CD4-positive, alpha-beta T cell (primary cell): ENCODE data around the gene MYH14. TPM values are rescaled to one million over a fixed set of nuclear protein-coding genes. Genes with fewer than 3 reads are reported as not detected.

Experiments used
- ATAC-seq: fragments of 200-7000 bp; cut with Tn5 transposase; one replicate; pipeline ENCODE4 v1.10.0; 2022; ENCODE audit warnings: mild to moderate bottlenecking; ENCODE audit not compliant: poor library complexity
- CTCF ChIA-PET: fragments of 350-600 bp; sonication (Branson Sonifier 250); formaldehyde crosslinking; loops from one replicate; lab custom pipeline; 2021; ENCODE audit warnings: antibody characterized with exemption, inconsistent platforms; lab: Charles Lee
- POLR2A ChIA-PET: fragments of 350-600 bp; sonication (Branson Sonifier 250); formaldehyde crosslinking; loops from one replicate; lab custom pipeline; 2021; ENCODE audit warnings: antibody characterized with exemption, inconsistent platforms; lab: Charles Lee
- DNase-seq, 14 experiments: peaks; one replicate each; pipeline ENCODE4 v3.0.0-alpha.2; 2013 to 2020; ENCODE audit warnings: mixed read lengths in 2 of 14
- H3K27ac ChIP-seq, 2 donors: one replicate each; pipeline versions ENCODE4 v1.5.1 to v1.7.0; 2013; ENCODE audit warnings: low read length in 2 of 2, low read depth in 1 of 2, mild to moderate bottlenecking in 1 of 2
- H3K27me3 ChIP-seq, 2 experiments: 1 replicate in 1 of 2; 2 replicates in 1 of 2; pipeline versions ENCODE4 v1.6.1 to v1.7.0; 2013; ENCODE audit warnings: low read length in 2 of 2, control low read depth in 1 of 2, mild to moderate bottlenecking in 1 of 2, moderate library complexity in 1 of 2; ENCODE audit not compliant: insufficient read depth in 2 of 2, control insufficient read depth in 1 of 2
- H3K36me3 ChIP-seq: one replicate; pipeline ENCODE4 v1.6.1; 2013; ENCODE audit warnings: low read length, control low read depth; ENCODE audit not compliant: insufficient read depth
- H3K4me1 ChIP-seq: one replicate; pipeline ENCODE4 v1.6.1; 2013; ENCODE audit warnings: low read length, control low read depth; ENCODE audit not compliant: insufficient read depth
- H3K4me3 ChIP-seq: one replicate; pipeline ENCODE4 v1.5.1; 2013; ENCODE audit warnings: mild to moderate bottlenecking, low read length, moderate library complexity
- H3K9me3 ChIP-seq, 2 experiments: 1 replicate in 1 of 2; 2 replicates in 1 of 2; pipeline versions ENCODE4 v1.6.1 to v1.7.0; 2013; ENCODE audit warnings: low read length in 2 of 2, mild to moderate bottlenecking in 2 of 2, control low read depth in 1 of 2, moderate library complexity in 1 of 2; ENCODE audit not compliant: control insufficient read depth in 1 of 2, insufficient read depth in 1 of 2
- H3K27ac Mint-ChIP-seq: one replicate; pipeline ENCODE4 v1.8.0; 2020; ENCODE audit warnings: mixed read lengths
- H3K27me3 Mint-ChIP-seq: one replicate; pipeline ENCODE4 v1.8.0; 2021; ENCODE audit warnings: mixed read lengths
- H3K36me3 Mint-ChIP-seq: one replicate; pipeline ENCODE4 v1.8.0; 2021; ENCODE audit warnings: low read depth, mixed read lengths
- H3K4me1 Mint-ChIP-seq: one replicate; pipeline ENCODE4 v1.8.0; 2021; ENCODE audit warnings: low read depth, mixed read lengths
- H3K4me3 Mint-ChIP-seq: one replicate; pipeline ENCODE4 v1.8.0; 2020; ENCODE audit warnings: mild to moderate bottlenecking, mixed read lengths
- H3K9me3 Mint-ChIP-seq: one replicate; pipeline ENCODE4 v1.8.0; 2020; ENCODE audit warnings: mixed read lengths
- CTCF ChIP-seq: fragments of 200-600 bp; IDR thresholded peaks from one replicate; pipeline ENCODE4 v1.8.0; 2022; ENCODE audit warnings: antibody characterized with exemption, mild to moderate bottlenecking
- intact Hi-C, 2 experiments: fragments of 100-400 bp; cut with DNase I in 1 of 2; cut with micrococcal nuclease in 1 of 2; formaldehyde crosslinking; loops; one replicate each; pipeline versions ENCODE4 v1.15.1 to v1.9.0; 2023 to 2025; cut with DNase I, micrococcal nuclease
- total RNA-seq, 174 experiments: library from RNA in 2 of 174; stranded (reverse) in 2 of 174; gene quantifications; one replicate each; pipeline ENCODE4 v1.2.3 and lab custom pipeline; 2021 to 2026

Gene MYH14
- total RNA-seq, 2 experiments from 2014 or later: not detected

- H3K27ac ChIP-seq: no peak overlapping the region
- H3K27me3 ChIP-seq: peaks cover 2 to 3% of the 10 kb centered on the region in 2 experiments
- no peak overlapping the region for H3K27ac Mint-ChIP-seq
- TF ChIP-seq CTCF: no peak
- H3K4me1 ChIP-seq: no peaks in the 10 kb centered on the region
- ATAC-seq (no peak), DNase-seq (no peak)
- no peaks in the 10 kb centered on the region for H3K36me3 ChIP-seq
- H3K36me3 Mint-ChIP-seq: no peaks in the 10 kb centered on the region
- H3K4me3 Mint-ChIP-seq: no peak overlapping the region
- H3K4me1 Mint-ChIP-seq: no peaks in the 10 kb centered on the region
- CTCF ChIA-PET: no interaction called here
- intact Hi-C loops: no loop called here
- POLR2A ChIA-PET: no interaction called here
- peaks cover 8 to 13% of the 10 kb centered on the region in 2 experiments for H3K9me3 ChIP-seq
- peaks cover 28% of the 10 kb centered on the region for H3K27me3 Mint-ChIP-seq
- H3K4me3 ChIP-seq: no peak overlapping the region
- H3K9me3 Mint-ChIP-seq: no peaks in the 10 kb centered on the region
Observed at GRCh38 chr19:50300051-50300450, 96.6 kb downstream of the MYH14 start.

- Mint-ChIP-seq H3K4me3 (no peak overlapping the region), H3K36me3 (no peaks in the 10 kb centered on the region), H3K4me1 (no peaks in the 10 kb centered on the region), H3K27me3 (peaks cover 32% of the 10 kb centered on the region), H3K27ac (no peak overlapping the region), H3K9me3 (no peaks in the 10 kb centered on the region)
- Histone ChIP-seq H3K9me3 (peaks cover 8 to 13% of the 10 kb centered on the region in 2 experiments), H3K36me3 (no peaks in the 10 kb centered on the region), H3K27me3 (peaks cover 2 to 3% of the 10 kb centered on the region in 2 experiments), H3K4me1 (no peaks in the 10 kb centered on the region), H3K27ac (no peak overlapping the region), H3K4me3 (no peak overlapping the region)
- ChIA-PET CTCF (interaction anchor here (0.5 kb wide), 1 partner anchor 1347 kb away, joined by 3 read pairs; no protein-coding TSS in a partner anchor), POLR2A (no interaction called here)
- intact Hi-C loops: no loop called here
- ATAC-seq: no peak
- no peak for DNase-seq
- TF ChIP-seq CTCF: no peak
Observed at GRCh38 chr19:50300814-50301606, 97.6 kb downstream of the MYH14 start.

- Histone ChIP-seq H3K4me1 (no peaks in the 10 kb centered on the region), H3K9me3 (peaks cover 8 to 13% of the 10 kb centered on the region in 2 experiments), H3K27ac (no peak overlapping the region), H3K36me3 (no peaks in the 10 kb centered on the region), H3K4me3 (no peak overlapping the region), H3K27me3 (peaks cover 2 to 3% of the 10 kb centered on the region in 2 experiments)
- H3K4me1 Mint-ChIP-seq: no peaks in the 10 kb centered on the region
- H3K36me3 Mint-ChIP-seq: no peaks in the 10 kb centered on the region
- H3K27ac Mint-ChIP-seq: no peak overlapping the region
- peaks cover 35% of the 10 kb centered on the region for H3K27me3 Mint-ChIP-seq
- ATAC-seq: no peak
- no peak for TF ChIP-seq CTCF
- no peak for DNase-seq
- intact Hi-C loops: no loop called here
- POLR2A ChIA-PET: no interaction called here
- no peaks in the 10 kb centered on the region for H3K9me3 Mint-ChIP-seq
- CTCF ChIA-PET: no interaction called here
- H3K4me3 Mint-ChIP-seq: no peak overlapping the region
Observed at GRCh38 chr19:50301607-50301971, 98.2 kb downstream of the MYH14 start.
